ENCODE measurements around the gene EXD3. TPM values are rescaled to one million over a fixed set of nuclear protein-coding genes. Genes with fewer than 3 reads are reported as not detected.

The EXD3 gene
- total RNA-seq, 1 donor from 2014 or later, result 19.5 TPM

GRCh38 chr9:137266585-137267453 lies 156.1 kb downstream of the EXD3 start:
- no peak for DNase-seq (ENCODE audit: extremely low spot score, unreplicated experiment)
- Mint-ChIP-seq H3K9me3 (no peaks in the 10 kb centered on the region), H3K27me3 (no peaks in the 10 kb centered on the region), H3K36me3 (no peaks in the 10 kb centered on the region), H3K4me3 (no peak overlapping the region), H3K4me1 (ENCODE audit: unreplicated experiment) (no peaks in the 10 kb centered on the region), H3K27ac (no peak overlapping the region)
- no peak for TF ChIP-seq CTCF (conservative IDR thresholded peaks at IDR 0.05)

- Mint-ChIP-seq H3K27ac (no peak overlapping the region), H3K4me1 (ENCODE audit: unreplicated experiment) (no peaks in the 10 kb centered on the region), H3K9me3 (no peaks in the 10 kb centered on the region), H3K4me3 (no peak overlapping the region), H3K27me3 (no peaks in the 10 kb centered on the region), H3K36me3 (no peaks in the 10 kb centered on the region)
- no peak for TF ChIP-seq CTCF (conservative IDR thresholded peaks at IDR 0.05)
- no peak for DNase-seq (ENCODE audit: extremely low spot score, unreplicated experiment)
These were observed 156.8 kb downstream of the EXD3 start for GRCh38 chr9:137266162-137266527.

- no peaks in the 10 kb centered on the region for H3K36me3 Mint-ChIP-seq
- H3K27ac Mint-ChIP-seq, result no peak overlapping the region
- DNase-seq (ENCODE audit: extremely low spot score, unreplicated experiment), result no peak
These were observed 157.3 kb downstream of the EXD3 start for GRCh38 chr9:137265496-137266161.

GRCh38 chr9:137264067-137264466 lies 158.9 kb downstream of the EXD3 start:
- Mint-ChIP-seq H3K4me1 (ENCODE audit: unreplicated experiment) (no peaks in the 10 kb centered on the region), H3K4me3 (no peak overlapping the region), H3K36me3 (no peaks in the 10 kb centered on the region), H3K9me3 (no peaks in the 10 kb centered on the region), H3K27me3 (no peaks in the 10 kb centered on the region), H3K27ac (no peak overlapping the region)
- no peak for TF ChIP-seq CTCF (conservative IDR thresholded peaks at IDR 0.05)
- DNase-seq (ENCODE audit: extremely low spot score, unreplicated experiment), result no peak

More at GRCh38 chr9:137265496-137266161, 157.3 kb downstream of the EXD3 start:
- Mint-ChIP-seq H3K4me3 (no peak overlapping the region), H3K27me3 (no peaks in the 10 kb centered on the region), H3K9me3 (no peaks in the 10 kb centered on the region), H3K4me1 (ENCODE audit: unreplicated experiment) (no peaks in the 10 kb centered on the region)
- no peak for TF ChIP-seq CTCF (conservative IDR thresholded peaks at IDR 0.05)

GRCh38 chr9:137263506-137263905 lies 159.5 kb downstream of the EXD3 start:
- Mint-ChIP-seq H3K9me3 (no peaks in the 10 kb centered on the region), H3K27me3 (no peaks in the 10 kb centered on the region), H3K4me1 (ENCODE audit: unreplicated experiment) (no peaks in the 10 kb centered on the region), H3K4me3 (no peak overlapping the region), H3K36me3 (no peaks in the 10 kb centered on the region), H3K27ac (no peak overlapping the region)
- TF ChIP-seq CTCF (conservative IDR thresholded peaks at IDR 0.05), result no peak
- no peak for DNase-seq (ENCODE audit: extremely low spot score, unreplicated experiment)
